Stimulated activated CD4-positive, alpha-beta T cell treated with anti-CD3 and anti-CD28 coated beads, Interleukin-2, amount 100 ng/mL, for 48 hours (primary cell): ENCODE data around the gene EPS8L2.

Source experiments
- DNase-seq, 2 donors: peaks; one replicate each; pipeline ENCODE4 v3.0.0-alpha.2; 2020

EPS8L2 gene

GRCh38 chr11:763073-763463 is 57.0 kb downstream of the EPS8L2 start:
- no peak for DNase-seq

- no peak for DNase-seq
These were observed 57.7 kb downstream of the EPS8L2 start for GRCh38 chr11:763549-764321.

- DNase-seq, result no peak
These were observed 58.4 kb downstream of the EPS8L2 start for GRCh38 chr11:764322-765024.

GRCh38 chr11:765025-765801 is 59.2 kb downstream of the EPS8L2 start:
- peak; percentile 48 to 51 for DNase-seq

- no peak for DNase-seq
These were observed 59.7 kb downstream of the EPS8L2 start for GRCh38 chr11:765802-766091.

GRCh38 chr11:766106-766935 is 60.3 kb downstream of the EPS8L2 start:
- no peak for DNase-seq

GRCh38 chr11:766936-767210 is 60.8 kb downstream of the EPS8L2 start:
- DNase-seq, result no peak

- no peak for DNase-seq
These were observed 61.2 kb downstream of the EPS8L2 start for GRCh38 chr11:767238-767637.

- no peak for DNase-seq
These were observed 64.0 kb downstream of the EPS8L2 start for GRCh38 chr11:769887-770641.

- DNase-seq, result no peak
These were observed 64.9 kb downstream of the EPS8L2 start for GRCh38 chr11:770642-771616.

- no peak for DNase-seq
These were observed 65.7 kb downstream of the EPS8L2 start for GRCh38 chr11:771617-772204.

- DNase-seq, result no peak
These were observed 66.7 kb downstream of the EPS8L2 start for GRCh38 chr11:772429-773390.

- no peak for DNase-seq
These were observed 67.4 kb downstream of the EPS8L2 start for GRCh38 chr11:773425-773824.

GRCh38 chr11:773830-774229 is 67.8 kb downstream of the EPS8L2 start:
- no peak for DNase-seq

GRCh38 chr11:774873-775592 is 69.0 kb downstream of the EPS8L2 start:
- no peak for DNase-seq

- no peak for DNase-seq
These were observed 70.2 kb downstream of the EPS8L2 start for GRCh38 chr11:776263-776560.

GRCh38 chr11:776561-777287 is 70.7 kb downstream of the EPS8L2 start:
- DNase-seq, result no peak
